ENCODE data around the gene LY6G6D. TPM values are rescaled to one million over a fixed set of nuclear protein-coding genes. Genes with fewer than 3 reads are reported as not detected.
A peak's percentile ranks its signal among the peaks of the same experiment; 100 is the strongest.

The LY6G6D gene
- total RNA-seq, 1 experiment from 2014 or later: not detected

GRCh38 chr6:31740397-31741223 is 25.5 kb downstream of the LY6G6D start:
- Histone ChIP-seq H2AK5ac (ENCODE audit: insufficient read length, low read length) (no peak overlapping the region), H3K79me2 (ENCODE audit: insufficient read depth, low read length) (peaks cover 2% of the 10 kb centered on the region; the same call in 1 of the 2 replicates), H3K9ac (ENCODE audit: extremely low read depth, insufficient read length, low read length) (peak overlapping the region; percentile 94), H2BK15ac (ENCODE audit: low read depth, low read length) (no peak overlapping the region), H2BK120ac (ENCODE audit: low read depth, low read length, poor library complexity, severe bottlenecking) (peak overlapping the region; percentile 100), H4K20me1 (ENCODE audit: control insufficient read depth, insufficient read depth, insufficient read length) (no peaks in the 10 kb centered on the region), H3K4me1 (ENCODE audit: insufficient read depth, low read length) (peaks cover 11% of the 10 kb centered on the region), H3K9me3 (ENCODE audit: control insufficient read depth, low read depth, low read length) (no peaks in the 10 kb centered on the region), H3K27me3 (ENCODE audit: insufficient read depth, low read length) (no peaks in the 10 kb centered on the region), H2BK5ac (ENCODE audit: insufficient read length, low read length) (peak overlapping the region; percentile 92), H3T11ph (ENCODE audit: low read length) (peak overlapping the region; percentile 90), H3K23me2 (ENCODE audit: insufficient read length, low read depth, low read length, poor library complexity, severe bottlenecking) (peaks cover 21% of the 10 kb centered on the region), H3K27ac (ENCODE audit: insufficient read length, low read depth, low read length) (peak overlapping the region; percentile 56), H4K8ac (replicated peaks; ENCODE audit: insufficient read length, low read depth, low read length) (no peak overlapping the region), H3K4me2 (ENCODE audit: insufficient read depth, insufficient read length, low read length) (peak overlapping the region; percentile 73), H3K23ac (ENCODE audit: insufficient read length, low read depth, low read length) (no peak overlapping the region), H3K56ac (ENCODE audit: insufficient read length, low read depth, low read length) (no peak overlapping the region), H2AFZ (ENCODE audit: low read length) (no peak overlapping the region), H3K14ac (ENCODE audit: insufficient read depth, low read length) (peak overlapping the region; percentile 100), H3K4ac (ENCODE audit: low read depth, low read length) (peak overlapping the region; percentile 99; the same call in 1 of the 2 replicates), H3K79me1 (ENCODE audit: insufficient read depth, low read depth, low read length, poor library complexity, severe bottlenecking) (no peaks in the 10 kb centered on the region), H4K5ac (ENCODE audit: insufficient read length, low read depth, low read length) (peak overlapping the region; percentile 96), H2BK12ac (ENCODE audit: insufficient read length, low read depth, low read length) (peak overlapping the region; percentile 26), H4K91ac (ENCODE audit: insufficient read length, low read depth, low read length) (peak overlapping the region; percentile 95), H3K18ac (ENCODE audit: insufficient read length, low read depth, low read length) (peak overlapping the region; percentile 100), H2BK20ac (ENCODE audit: low read depth, low read length, poor library complexity, severe bottlenecking) (no peak overlapping the region)
- no peak for TF ChIP-seq CTCF (conservative IDR thresholded peaks at IDR 0.05)
- Mint-ChIP-seq H3K4me3 (peak overlapping the region; percentile 74 to 85), H3K36me3 (ENCODE audit: insufficient read depth in 1 of 3, low read depth in 3 of 3) (peaks cover 14 to 33% (median 17%) of the 10 kb centered on the region in 3 experiments), H3K27me3 (ENCODE audit: low read depth) (no peaks in the 10 kb centered on the region), H3K27ac (peak overlapping the region; percentile 91 to 99 (median 99)), H3K4me1 (peaks cover 41 to 58% of the 10 kb centered on the region in 2 experiments), H3K9me3 (no peaks in the 10 kb centered on the region)
- WGBS (ENCODE audit: extremely low coverage, insufficient read length, low lambda C conversion rate): no CpG with 5 or more reads among the region's 29 CpGs
- DNase-seq: no peak
